Duodenal mucosa (tissue), 2 donors: Measurements from ENCODE around the gene TMEM38A.
A peak's percentile ranks its signal among the peaks of the same experiment; 100 is the strongest.

ENCODE experiments used
- H3K27ac ChIP-seq: one replicate; pipeline ENCODE4 v1.7.0; 2013; ENCODE audit warnings: low read depth, low read length
- H3K27me3 ChIP-seq, 2 donors: one replicate each; pipeline ENCODE4 v1.7.0; 2013; ENCODE audit warnings: low read length in 2 of 2, control low read depth in 1 of 2; ENCODE audit not compliant: insufficient read depth in 2 of 2, control insufficient read depth in 1 of 2
- H3K36me3 ChIP-seq, 2 donors: one replicate each; pipeline ENCODE4 v1.7.0; 2013; ENCODE audit warnings: low read length in 2 of 2, control low read depth in 1 of 2; ENCODE audit not compliant: insufficient read depth in 2 of 2, control insufficient read depth in 1 of 2
- H3K4me1 ChIP-seq, 2 donors: one replicate each; pipeline ENCODE4 v1.7.0; 2013; ENCODE audit warnings: low read length in 2 of 2, control low read depth in 1 of 2; ENCODE audit not compliant: insufficient read depth in 2 of 2, control insufficient read depth in 1 of 2
- H3K4me3 ChIP-seq, 2 donors: one replicate each; pipeline ENCODE4 v1.7.0; 2013; ENCODE audit warnings: low read length in 2 of 2, low read depth in 1 of 2
- H3K9ac ChIP-seq, 2 donors: one replicate each; pipeline ENCODE4 v1.7.0; 2013; ENCODE audit warnings: low read length in 2 of 2, low read depth in 1 of 2
- H3K9me3 ChIP-seq, 2 donors: one replicate each; pipeline ENCODE4 v1.7.0; 2013; ENCODE audit warnings: low read length in 2 of 2, control low read depth in 1 of 2; ENCODE audit not compliant: control insufficient read depth in 1 of 2

TMEM38A gene, protein sequence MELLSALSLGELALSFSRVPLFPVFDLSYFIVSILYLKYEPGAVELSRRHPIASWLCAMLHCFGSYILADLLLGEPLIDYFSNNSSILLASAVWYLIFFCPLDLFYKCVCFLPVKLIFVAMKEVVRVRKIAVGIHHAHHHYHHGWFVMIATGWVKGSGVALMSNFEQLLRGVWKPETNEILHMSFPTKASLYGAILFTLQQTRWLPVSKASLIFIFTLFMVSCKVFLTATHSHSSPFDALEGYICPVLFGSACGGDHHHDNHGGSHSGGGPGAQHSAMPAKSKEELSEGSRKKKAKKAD

DNA sequence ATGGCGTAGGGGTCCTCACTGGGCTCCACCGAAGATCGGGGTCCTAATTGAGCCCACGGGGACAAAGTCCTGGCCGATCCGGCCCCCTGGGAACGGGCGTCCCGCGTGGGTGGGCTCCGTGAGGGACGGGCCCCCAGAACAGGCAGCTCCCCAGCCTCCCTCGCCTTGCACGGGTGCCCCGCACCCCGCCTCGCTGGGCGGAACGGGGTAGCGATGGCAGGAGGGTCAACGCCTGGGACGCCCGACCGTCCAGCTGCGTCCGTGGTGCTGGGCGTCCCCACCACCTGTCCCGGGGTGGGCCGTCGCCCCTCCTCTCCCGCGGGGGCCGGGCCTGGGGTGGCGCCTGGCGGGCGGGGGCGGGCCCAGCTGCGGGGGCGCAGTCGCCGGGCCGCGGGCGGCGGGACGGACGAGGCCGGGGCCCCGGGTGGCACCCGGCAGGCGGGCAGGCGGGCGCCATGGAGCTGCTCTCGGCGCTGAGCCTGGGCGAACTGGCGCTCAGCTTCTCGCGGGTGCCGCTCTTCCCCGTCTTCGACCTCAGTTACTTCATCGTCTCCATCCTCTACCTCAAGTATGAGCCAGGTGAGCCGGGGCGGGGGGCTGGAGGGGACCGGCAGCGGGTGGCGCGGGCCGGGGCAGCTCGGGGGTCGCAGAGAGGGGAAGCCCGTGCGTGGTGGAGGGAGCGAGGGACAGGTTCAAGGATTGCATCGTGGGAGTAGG lies at the start of gene TMEM38A:
TSS of gene TMEM38A (plus strand) at position 377 of the 717 bp plus-strand sequence. CDS start at position 456, 79 bp downstream.
- peaks cover 5 to 22% of the 10 kb centered on the region in 2 donors for H3K36me3 ChIP-seq
- peak within 1 kb of the TSS; percentile 85 to 91 for H3K4me3 ChIP-seq
- peaks cover 5 to 37% of the 10 kb centered on the region in 2 donors for H3K4me1 ChIP-seq
- H3K9ac ChIP-seq, result peak within 1 kb of the TSS; percentile 77 to 82
- H3K9me3 ChIP-seq, result no peaks in the 10 kb centered on the region
- H3K27me3 ChIP-seq, result no peaks in the 10 kb centered on the region
- H3K27ac ChIP-seq, result peak within 1 kb of the TSS; percentile 89

DNA sequence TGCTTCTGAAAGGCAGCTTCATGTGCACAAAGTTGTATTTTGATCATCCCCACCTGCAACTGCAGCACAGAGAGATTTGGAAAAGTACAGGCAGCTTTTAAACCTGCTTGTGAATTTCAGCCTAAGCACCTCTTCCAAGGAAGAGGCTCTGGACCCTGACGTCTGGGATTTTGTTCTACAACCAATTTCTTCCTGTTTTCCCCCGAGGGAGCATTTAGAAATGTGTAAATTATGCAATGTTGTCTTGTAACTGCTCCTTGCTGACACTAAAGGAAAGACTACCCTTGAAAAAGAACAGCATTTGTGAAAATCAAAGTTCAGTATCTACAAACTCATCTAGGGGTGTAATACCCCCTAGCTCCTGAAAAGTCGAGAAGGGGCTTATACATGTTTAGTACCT lies 48.3 kb upstream of the TMEM38A start:
- Histone ChIP-seq H3K4me1 (peaks cover 6 to 8% of the 10 kb centered on the region in 2 donors), H3K9ac (no peak overlapping the region), H3K27me3 (no peaks in the 10 kb centered on the region), H3K36me3 (peaks cover 0 to 3% of the 10 kb centered on the region in 2 donors), H3K27ac (no peak overlapping the region), H3K9me3 (no peaks in the 10 kb centered on the region), H3K4me3 (no peak overlapping the region)

DNA sequence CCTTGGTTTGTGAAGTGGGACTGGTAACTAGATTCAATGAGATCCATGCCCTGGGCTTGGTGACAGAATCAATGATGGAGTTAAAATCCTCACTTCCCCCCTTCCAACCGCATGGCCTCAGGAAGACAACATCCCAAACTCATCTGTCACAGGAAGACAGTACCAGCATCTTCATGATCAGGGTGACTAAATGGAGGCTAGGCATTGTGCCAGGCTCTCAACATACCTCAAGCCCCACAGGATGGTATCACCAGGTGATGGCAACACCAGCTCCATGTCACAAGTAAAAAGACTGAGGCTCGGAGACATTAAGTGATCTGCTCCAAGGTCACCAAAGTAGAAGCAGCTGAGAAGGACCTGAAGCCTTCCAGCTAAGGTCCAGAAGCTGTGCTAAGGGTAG lies 47.1 kb upstream of the TMEM38A start:
- no peak overlapping the region for H3K9ac ChIP-seq
- H3K9me3 ChIP-seq, result no peaks in the 10 kb centered on the region
- H3K4me1 ChIP-seq, result peaks cover 4% of the 10 kb centered on the region in 2 donors
- H3K36me3 ChIP-seq, result peaks cover 0 to 3% of the 10 kb centered on the region in 2 donors
- H3K27me3 ChIP-seq, result no peaks in the 10 kb centered on the region
- no peak overlapping the region for H3K4me3 ChIP-seq
- H3K27ac ChIP-seq, result no peak overlapping the region

DNA sequence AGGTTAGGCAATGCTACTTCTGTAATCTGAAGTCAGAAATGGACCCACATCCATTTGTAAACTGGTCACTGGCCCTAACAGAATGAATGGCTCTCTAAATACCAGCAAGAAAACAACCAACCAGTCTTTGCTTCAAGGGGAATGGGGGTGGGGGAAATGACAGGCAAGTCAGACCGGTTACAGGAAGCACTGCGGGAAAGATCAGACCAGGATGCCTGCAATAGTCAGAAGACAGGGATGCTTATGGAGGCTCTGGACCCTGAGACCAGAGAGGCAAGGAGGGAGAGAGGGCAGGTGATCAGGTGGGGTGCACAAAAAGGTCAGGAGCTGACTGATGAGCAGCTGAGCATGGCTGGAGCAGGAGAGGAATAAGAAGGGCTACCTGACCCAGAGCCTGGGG lies 46.0 kb upstream of the TMEM38A start:
- Histone ChIP-seq H3K4me3 (no peak overlapping the region), H3K27ac (no peak overlapping the region), H3K9me3 (no peaks in the 10 kb centered on the region), H3K27me3 (no peaks in the 10 kb centered on the region), H3K4me1 (peaks cover 4 to 14% of the 10 kb centered on the region in 2 donors), H3K9ac (no peak overlapping the region), H3K36me3 (peaks cover 0 to 3% of the 10 kb centered on the region in 2 donors)

DNA sequence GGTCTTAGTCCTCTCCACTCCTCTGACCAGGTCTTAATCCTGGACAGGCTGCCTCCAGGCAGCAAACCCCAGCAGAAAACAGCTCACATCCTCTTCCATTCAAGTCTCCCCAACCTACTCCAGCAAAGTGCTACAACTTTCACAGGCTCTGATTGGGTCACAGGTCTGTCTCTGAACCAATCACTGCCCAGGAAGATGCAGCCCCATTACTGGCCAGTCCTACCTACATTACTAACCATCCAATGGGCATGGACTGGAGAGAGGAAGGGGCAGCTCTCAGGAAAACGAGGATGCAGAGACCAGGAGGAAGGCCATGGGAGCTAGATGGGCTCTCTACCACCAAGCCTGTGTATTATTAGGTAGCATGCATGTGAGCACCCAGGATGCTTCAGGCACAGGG lies 45.1 kb upstream of the TMEM38A start:
- no peak overlapping the region for H3K9ac ChIP-seq
- no peak overlapping the region for H3K27ac ChIP-seq
- no peaks in the 10 kb centered on the region for H3K27me3 ChIP-seq
- H3K36me3 ChIP-seq, result peaks cover 0 to 3% of the 10 kb centered on the region in 2 donors
- no peak overlapping the region for H3K4me3 ChIP-seq
- H3K9me3 ChIP-seq, result no peaks in the 10 kb centered on the region
- peaks cover 12 to 22% of the 10 kb centered on the region in 2 donors for H3K4me1 ChIP-seq

DNA sequence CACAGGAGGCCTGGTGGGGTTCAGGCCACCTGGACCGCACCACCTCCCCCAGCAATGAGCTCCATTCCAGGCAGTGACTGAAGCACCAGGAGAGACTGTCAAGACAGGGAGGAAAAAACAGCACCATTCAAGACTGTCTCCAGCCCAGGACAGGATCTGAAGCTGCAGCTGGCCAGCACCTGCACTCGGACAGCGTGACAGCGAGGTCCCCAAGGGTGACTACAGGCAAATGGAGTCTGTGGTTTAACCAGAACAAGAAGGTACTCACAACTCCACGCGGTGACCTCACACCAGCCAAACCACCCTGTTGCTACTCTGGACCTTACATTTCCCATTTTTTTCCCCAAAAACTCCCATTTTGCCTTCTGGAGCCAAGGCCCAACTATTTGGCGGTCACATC lies 42.7 kb upstream of the TMEM38A start:
- Histone ChIP-seq H3K4me1 (peaks cover 20 to 26% of the 10 kb centered on the region in 2 donors), H3K9ac (no peak overlapping the region)

DNA sequence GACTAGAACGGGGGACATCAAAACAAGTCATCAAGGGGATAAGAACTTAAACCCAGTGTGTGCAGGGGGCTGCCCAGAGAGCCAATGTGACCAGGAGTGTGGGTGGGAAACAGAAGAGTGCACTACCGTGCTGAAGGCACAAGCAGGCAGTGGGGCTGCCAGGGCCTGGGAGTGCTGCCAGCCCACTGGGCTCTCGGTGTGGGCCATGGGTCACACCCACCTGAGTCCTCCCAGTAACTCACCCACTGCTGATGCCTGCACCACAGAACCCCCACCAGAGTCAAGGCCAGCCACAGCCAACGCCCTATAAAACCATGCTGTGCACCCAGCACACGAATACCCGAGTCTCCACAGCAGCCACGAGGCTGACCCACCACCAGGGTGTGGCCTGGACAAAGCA lies 41.5 kb upstream of the TMEM38A start:
- Histone ChIP-seq H3K4me1 (peaks cover 20 to 26% of the 10 kb centered on the region in 2 donors), H3K27ac (no peak overlapping the region), H3K9me3 (no peaks in the 10 kb centered on the region), H3K9ac (no peak overlapping the region), H3K36me3 (peaks cover 0 to 15% of the 10 kb centered on the region in 2 donors), H3K27me3 (no peaks in the 10 kb centered on the region), H3K4me3 (no peak overlapping the region)

More for the DNA sequence above, 42.7 kb upstream of the TMEM38A start:
- no peak overlapping the region for H3K27ac ChIP-seq
- peaks cover 0 to 7% of the 10 kb centered on the region in 2 donors for H3K36me3 ChIP-seq
- H3K27me3 ChIP-seq, result no peaks in the 10 kb centered on the region
- H3K4me3 ChIP-seq, result no peak overlapping the region
- no peaks in the 10 kb centered on the region for H3K9me3 ChIP-seq

DNA sequence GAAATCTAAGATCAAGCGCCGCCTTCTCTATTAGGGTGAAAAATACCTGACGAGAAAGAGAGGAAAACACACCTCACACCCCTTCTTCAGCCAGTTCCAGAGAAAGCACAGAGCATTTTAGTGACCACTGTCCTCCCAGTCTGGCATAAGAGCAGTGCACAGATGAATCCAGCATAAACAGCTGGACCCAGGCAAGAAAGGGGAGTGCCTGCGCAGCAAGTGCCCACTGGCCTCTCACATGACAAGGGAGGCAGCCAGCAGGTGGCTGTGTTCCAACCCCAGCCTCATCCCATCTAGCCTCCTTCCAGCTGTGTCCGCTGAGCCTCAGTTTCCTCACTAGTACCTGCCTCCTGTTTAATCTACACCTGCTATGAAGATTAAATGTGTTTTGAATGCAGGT lies 40.9 kb upstream of the TMEM38A start:
- H3K27ac ChIP-seq, result no peak overlapping the region

DNA sequence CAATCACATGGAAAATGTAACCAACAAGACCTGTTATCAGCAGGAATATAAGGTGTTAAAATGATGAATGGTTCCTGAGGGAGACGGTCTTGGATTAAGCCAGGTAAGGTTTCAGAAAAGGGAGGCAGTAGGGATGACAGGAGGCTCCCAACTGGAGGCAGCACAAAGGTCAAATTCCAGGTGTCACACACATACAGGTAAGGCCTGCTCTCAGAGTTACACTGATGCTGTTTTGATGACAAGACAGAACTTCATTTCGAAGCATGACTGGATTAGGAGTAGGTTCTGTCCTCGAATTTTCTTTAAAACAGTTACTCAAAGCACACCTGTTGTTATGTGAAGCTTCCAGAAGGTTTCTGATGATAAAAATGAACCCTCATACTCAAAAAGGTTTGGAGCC lies 40.4 kb upstream of the TMEM38A start:
- H3K36me3 ChIP-seq, result peaks cover under 1 to 23% of the 10 kb centered on the region in 2 donors
- no peak overlapping the region for H3K4me3 ChIP-seq
- no peaks in the 10 kb centered on the region for H3K9me3 ChIP-seq
- H3K9ac ChIP-seq, result no peak overlapping the region
- no peaks in the 10 kb centered on the region for H3K27me3 ChIP-seq
- peaks cover 21 to 30% of the 10 kb centered on the region in 2 donors for H3K4me1 ChIP-seq
- H3K27ac ChIP-seq, result no peak overlapping the region

More for the DNA sequence above, 40.9 kb upstream of the TMEM38A start:
- H3K27me3 ChIP-seq, result no peaks in the 10 kb centered on the region
- no peak overlapping the region for H3K9ac ChIP-seq
- peaks cover 20 to 30% of the 10 kb centered on the region in 2 donors for H3K4me1 ChIP-seq
- H3K4me3 ChIP-seq, result no peak overlapping the region
- H3K9me3 ChIP-seq, result no peaks in the 10 kb centered on the region
- H3K36me3 ChIP-seq, result peaks cover 0 to 20% of the 10 kb centered on the region in 2 donors

DNA sequence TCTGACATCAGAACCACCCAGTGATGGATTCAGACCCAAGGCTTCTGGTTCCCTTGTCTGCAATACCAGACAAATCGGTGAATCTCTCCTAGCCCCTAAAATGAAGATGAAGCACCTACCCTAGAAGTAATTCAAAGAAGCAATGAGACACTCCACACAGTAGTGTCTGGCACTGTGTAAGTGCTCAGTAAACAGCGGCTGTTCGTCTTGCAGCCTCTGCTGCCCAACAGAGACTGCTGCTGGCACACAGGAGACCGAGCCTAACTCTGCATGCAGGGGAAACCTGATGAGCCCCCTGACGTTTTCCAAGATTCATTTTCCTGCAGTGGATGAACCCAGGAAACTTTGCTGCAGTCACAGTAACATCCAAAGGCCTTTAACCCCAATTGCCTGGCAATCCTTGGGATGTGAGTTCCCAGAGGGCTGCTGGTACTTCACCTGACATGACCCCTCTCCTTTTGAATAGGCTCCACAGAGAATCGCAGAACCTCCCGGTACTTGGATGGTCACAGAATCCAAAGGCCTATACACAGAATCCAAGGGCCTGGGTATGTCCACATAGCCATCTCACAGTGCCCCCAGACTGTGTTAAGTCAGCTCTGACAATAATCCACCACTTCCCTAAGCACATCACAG lies 39.7 kb upstream of the TMEM38A start:
- Histone ChIP-seq H3K27ac (no peak overlapping the region), H3K4me1 (peaks cover 28 to 36% of the 10 kb centered on the region in 2 donors)

More for the DNA sequence above, 39.7 kb upstream of the TMEM38A start:
- Histone ChIP-seq H3K36me3 (peaks cover 3 to 25% of the 10 kb centered on the region in 2 donors), H3K9ac (no peak overlapping the region), H3K4me3 (no peak overlapping the region), H3K27me3 (no peaks in the 10 kb centered on the region), H3K9me3 (no peaks in the 10 kb centered on the region)
